ENCODE measurements around the gene SOX1. TPM values are rescaled to one million over a fixed set of nuclear protein-coding genes. Genes with fewer than 3 reads are reported as not detected.

SOX1 gene
- total RNA-seq, 5 donors from 2014 or later (not counting 1 experiment from before 2014, with no cell fraction given): not detected

GRCh38 chr13:112061367-112062061 lies 5.4 kb upstream of the SOX1 start:
- H3K4me1 Mint-ChIP-seq: peaks cover 4 to 13% (median 13%) of the 10 kb centered on the region in 3 donors
- CTCF ChIA-PET: no interaction called here
- WGBS (ENCODE audit: insufficient coverage): 9% methylated on average over 49 of the region's 52 CpGs
- H3K36me3 ChIP-seq (ENCODE audit: control insufficient read depth in 2 of 2, extremely low read depth in 1 of 2, insufficient read depth in 1 of 2, low read length in 1 of 2): no peaks in the 10 kb centered on the region
- no peak for ATAC-seq (replicated peaks in 1 of 4)
- H3K4me3 ChIP-seq (ENCODE audit: control insufficient read depth in 1 of 2, extremely low read depth in 1 of 2, low read length in 1 of 2): no peak overlapping the region
- H3K27me3 ChIP-seq (replicated peaks in 1 of 2; ENCODE audit: control insufficient read depth in 2 of 2, extremely low read depth in 1 of 2, insufficient read depth in 2 of 2, low read length in 1 of 2): peaks cover 30 to 81% of the 10 kb centered on the region in 2 experiments
- peaks cover 55 to 82% of the 10 kb centered on the region in 2 donors for H3K27me3 Mint-ChIP-seq
- H3K9me3 ChIP-seq: no peaks in the 10 kb centered on the region
- H3K4me1 ChIP-seq (ENCODE audit: control insufficient read depth in 1 of 2, extremely low read depth in 1 of 2, insufficient read depth in 2 of 2, low read length in 2 of 2): peaks cover 0 to 14% of the 10 kb centered on the region in 2 experiments
- no peaks in the 10 kb centered on the region for H3K36me3 Mint-ChIP-seq
- no peak overlapping the region for H3K27ac ChIP-seq (ENCODE audit: low read length)
- H3K9me3 Mint-ChIP-seq: no peaks in the 10 kb centered on the region
- no peak for DNase-seq
- no peak overlapping the region for H3K4me3 Mint-ChIP-seq
- no peak overlapping the region for H3K27ac Mint-ChIP-seq
- POLR2A ChIA-PET: no interaction called here

DNA sequence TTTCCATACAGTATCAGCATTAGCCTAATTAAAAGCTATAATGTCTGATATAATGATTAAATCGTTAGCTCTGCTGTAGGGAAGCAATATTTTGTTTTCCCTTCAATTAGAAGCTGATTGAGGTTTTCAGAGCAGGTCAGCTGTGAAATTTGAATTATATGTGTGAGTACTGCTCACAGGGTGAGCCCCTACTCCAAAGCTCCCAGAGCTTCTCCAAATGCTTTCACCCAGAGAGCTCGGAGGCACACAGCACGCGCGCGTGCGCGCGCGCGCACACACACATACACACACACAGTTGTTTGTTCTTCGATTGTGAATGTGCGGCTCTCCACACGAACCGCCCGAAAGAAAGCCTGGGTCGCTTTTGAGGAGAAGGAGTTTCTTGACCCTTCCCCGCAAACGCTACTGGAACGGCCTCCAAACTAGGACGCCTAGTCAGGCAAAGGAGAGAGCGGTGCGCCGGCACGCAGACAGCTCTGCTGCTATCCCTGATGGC lies 4.8 kb upstream of the SOX1 start:
- no peaks in the 10 kb centered on the region for H3K36me3 ChIP-seq (ENCODE audit: control insufficient read depth in 2 of 2, extremely low read depth in 1 of 2, insufficient read depth in 1 of 2, low read length in 1 of 2)
- H3K27ac ChIP-seq (ENCODE audit: low read length): no peak overlapping the region
- H3K9me3 Mint-ChIP-seq: no peaks in the 10 kb centered on the region
- peaks cover 4 to 13% (median 13%) of the 10 kb centered on the region in 3 donors for H3K4me1 Mint-ChIP-seq
- H3K9me3 ChIP-seq: no peaks in the 10 kb centered on the region
- WGBS (ENCODE audit: insufficient coverage): 11% methylated on average over 12 of the region's 25 CpGs
- H3K4me3 ChIP-seq (ENCODE audit: control insufficient read depth in 1 of 2, extremely low read depth in 1 of 2, low read length in 1 of 2): no peak overlapping the region
- H3K27ac Mint-ChIP-seq: no peak overlapping the region
- CTCF ChIA-PET: no interaction called here
- H3K36me3 Mint-ChIP-seq: no peaks in the 10 kb centered on the region
- POLR2A ChIA-PET: no interaction called here
- no peak overlapping the region for H3K4me3 Mint-ChIP-seq
- DNase-seq (no peak), ATAC-seq (replicated peaks in 1 of 4) (no peak)
- peaks cover 27 to 77% of the 10 kb centered on the region in 2 experiments for H3K27me3 ChIP-seq (replicated peaks in 1 of 2; ENCODE audit: control insufficient read depth in 2 of 2, extremely low read depth in 1 of 2, insufficient read depth in 2 of 2, low read length in 1 of 2)
- H3K4me1 ChIP-seq (ENCODE audit: control insufficient read depth in 1 of 2, extremely low read depth in 1 of 2, insufficient read depth in 2 of 2, low read length in 2 of 2): peaks cover 2 to 16% of the 10 kb centered on the region in 2 experiments
- peaks cover 55 to 78% of the 10 kb centered on the region in 2 donors for H3K27me3 Mint-ChIP-seq

- H3K27me3 ChIP-seq (replicated peaks in 1 of 2; ENCODE audit: control insufficient read depth in 2 of 2, extremely low read depth in 1 of 2, insufficient read depth in 2 of 2, low read length in 1 of 2): peaks cover 27 to 76% of the 10 kb centered on the region in 2 experiments
- ATAC-seq (replicated peaks in 1 of 4) (no peak), DNase-seq (no peak)
- Mint-ChIP-seq H3K9me3 (no peaks in the 10 kb centered on the region), H3K4me3 (peak overlapping the region in 1 of 3 donors; percentile 46), H3K36me3 (no peaks in the 10 kb centered on the region), H3K27ac (no peak overlapping the region), H3K27me3 (peaks cover 55 to 74% of the 10 kb centered on the region in 2 donors), H3K4me1 (peaks cover 4 to 13% (median 13%) of the 10 kb centered on the region in 3 donors)
- CTCF ChIA-PET: no interaction called here
- no peak overlapping the region for H3K27ac ChIP-seq (ENCODE audit: low read length)
- no peaks in the 10 kb centered on the region for H3K9me3 ChIP-seq
- H3K4me1 ChIP-seq (ENCODE audit: control insufficient read depth in 1 of 2, extremely low read depth in 1 of 2, insufficient read depth in 2 of 2, low read length in 2 of 2): peaks cover 2 to 18% of the 10 kb centered on the region in 2 experiments
- H3K4me3 ChIP-seq (ENCODE audit: control insufficient read depth in 1 of 2, extremely low read depth in 1 of 2, low read length in 1 of 2): no peak overlapping the region
- 8% methylated on average over 65 of the region's 78 CpGs for WGBS (ENCODE audit: insufficient coverage)
- no peaks in the 10 kb centered on the region for H3K36me3 ChIP-seq (ENCODE audit: control insufficient read depth in 2 of 2, extremely low read depth in 1 of 2, insufficient read depth in 1 of 2, low read length in 1 of 2)
- POLR2A ChIA-PET: no interaction called here
Measured at GRCh38 chr13:112062571-112063570, 4.1 kb upstream of the SOX1 start.

DNA sequence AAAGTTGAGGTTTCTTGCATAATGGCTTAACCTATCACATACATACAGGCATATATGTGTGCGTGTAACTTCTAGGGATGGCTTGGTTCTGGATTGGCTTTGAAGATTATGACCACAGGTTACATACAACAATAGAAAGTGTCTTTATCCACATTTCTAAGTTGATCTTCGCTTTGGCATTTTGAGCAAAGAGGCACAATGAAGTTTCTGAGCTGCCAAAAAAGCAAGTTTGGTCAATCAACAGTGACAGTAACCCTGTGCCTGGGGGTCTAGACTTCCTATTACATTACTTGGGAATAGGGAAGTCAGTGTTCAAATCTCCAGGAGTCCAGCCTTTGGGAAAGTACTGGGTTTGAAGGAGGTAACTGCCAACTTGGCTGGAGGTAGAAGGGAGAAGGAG lies 3.1 kb upstream of the SOX1 start:
- ATAC-seq (replicated peaks in 1 of 4): no peak
- H3K27ac ChIP-seq (ENCODE audit: low read length): no peak overlapping the region
- no CpG with 5 or more reads among the region's 2 CpGs for WGBS (ENCODE audit: insufficient coverage)
- CTCF ChIA-PET: no interaction called here
- H3K27me3 Mint-ChIP-seq: peaks cover 49 to 65% of the 10 kb centered on the region in 2 donors
- H3K4me3 Mint-ChIP-seq: no peak overlapping the region
- no peak overlapping the region for H3K4me3 ChIP-seq (ENCODE audit: control insufficient read depth in 1 of 2, extremely low read depth in 1 of 2, low read length in 1 of 2)
- no peaks in the 10 kb centered on the region for H3K9me3 ChIP-seq
- H3K9me3 Mint-ChIP-seq: no peaks in the 10 kb centered on the region
- DNase-seq: no peak
- H3K36me3 ChIP-seq (ENCODE audit: control insufficient read depth in 2 of 2, extremely low read depth in 1 of 2, insufficient read depth in 1 of 2, low read length in 1 of 2): no peaks in the 10 kb centered on the region
- H3K27me3 ChIP-seq (replicated peaks in 1 of 2; ENCODE audit: control insufficient read depth in 2 of 2, extremely low read depth in 1 of 2, insufficient read depth in 2 of 2, low read length in 1 of 2): peaks cover 25 to 67% of the 10 kb centered on the region in 2 experiments
- H3K27ac Mint-ChIP-seq: no peak overlapping the region
- no peaks in the 10 kb centered on the region for H3K36me3 Mint-ChIP-seq
- POLR2A ChIA-PET: no interaction called here
- peaks cover 2 to 18% of the 10 kb centered on the region in 2 experiments for H3K4me1 ChIP-seq (ENCODE audit: control insufficient read depth in 1 of 2, extremely low read depth in 1 of 2, insufficient read depth in 2 of 2, low read length in 2 of 2)
- peaks cover 4 to 13% (median 13%) of the 10 kb centered on the region in 3 donors for H3K4me1 Mint-ChIP-seq

GRCh38 chr13:112064222-112064621 lies 2.7 kb upstream of the SOX1 start:
- ChIA-PET POLR2A (no interaction called here), CTCF (no interaction called here)
- Histone ChIP-seq H3K36me3 (ENCODE audit: control insufficient read depth in 2 of 2, extremely low read depth in 1 of 2, insufficient read depth in 1 of 2, low read length in 1 of 2) (no peaks in the 10 kb centered on the region), H3K27me3 (replicated peaks in 1 of 2; ENCODE audit: control insufficient read depth in 2 of 2, extremely low read depth in 1 of 2, insufficient read depth in 2 of 2, low read length in 1 of 2) (peaks cover 22 to 67% of the 10 kb centered on the region in 2 experiments), H3K4me3 (ENCODE audit: control insufficient read depth in 1 of 2, extremely low read depth in 1 of 2, low read length in 1 of 2) (no peak overlapping the region), H3K9me3 (no peaks in the 10 kb centered on the region), H3K4me1 (ENCODE audit: control insufficient read depth in 1 of 2, extremely low read depth in 1 of 2, insufficient read depth in 2 of 2, low read length in 2 of 2) (peaks cover 2 to 18% of the 10 kb centered on the region in 2 experiments), H3K27ac (ENCODE audit: low read length) (no peak overlapping the region)
- WGBS (ENCODE audit: insufficient coverage): 12% methylated on average over 6 of the region's 7 CpGs
- Mint-ChIP-seq H3K36me3 (no peaks in the 10 kb centered on the region), H3K4me1 (peaks cover 7 to 14% (median 13%) of the 10 kb centered on the region in 3 donors), H3K9me3 (peaks cover 0 to 1% (median 0%) of the 10 kb centered on the region in 3 donors), H3K27me3 (peaks cover 49 to 65% of the 10 kb centered on the region in 2 donors), H3K27ac (no peak overlapping the region), H3K4me3 (no peak overlapping the region)
- DNase-seq: no peak
- no peak for ATAC-seq (replicated peaks in 1 of 4)

DNA sequence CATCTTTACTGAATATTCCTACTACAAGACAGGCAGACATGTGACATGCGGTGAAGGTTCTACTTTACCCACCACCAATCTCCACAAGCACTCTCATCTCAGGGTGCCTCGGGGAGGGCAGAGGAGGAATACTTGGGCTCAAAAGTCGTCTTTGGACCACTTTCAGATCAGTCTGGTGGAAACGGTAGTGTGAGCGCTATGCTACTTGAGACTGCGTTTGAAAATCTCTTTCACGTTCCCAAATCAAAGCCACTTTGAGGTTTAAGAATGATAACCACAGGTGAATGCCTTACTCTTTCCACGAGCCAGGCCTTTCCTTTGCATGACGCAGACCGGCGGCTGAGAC lies 1.5 kb upstream of the SOX1 start:
- DNase-seq: no peak
- no peaks in the 10 kb centered on the region for H3K9me3 ChIP-seq
- POLR2A ChIA-PET: no interaction called here
- CTCF ChIA-PET: no interaction called here
- H3K4me1 ChIP-seq (ENCODE audit: control insufficient read depth in 1 of 2, extremely low read depth in 1 of 2, insufficient read depth in 2 of 2, low read length in 2 of 2): peaks cover 2 to 18% of the 10 kb centered on the region in 2 experiments
- peaks cover 16 to 63% of the 10 kb centered on the region in 2 experiments for H3K27me3 ChIP-seq (replicated peaks in 1 of 2; ENCODE audit: control insufficient read depth in 2 of 2, extremely low read depth in 1 of 2, insufficient read depth in 2 of 2, low read length in 1 of 2)
- ATAC-seq (replicated peaks in 1 of 4): no peak
- H3K4me3 ChIP-seq (ENCODE audit: control insufficient read depth in 1 of 2, extremely low read depth in 1 of 2, low read length in 1 of 2): no peak overlapping the region
- Mint-ChIP-seq H3K27me3 (peaks cover 47 to 62% of the 10 kb centered on the region in 2 donors), H3K27ac (no peak overlapping the region), H3K36me3 (no peaks in the 10 kb centered on the region), H3K4me1 (peaks cover 12 to 13% (median 13%) of the 10 kb centered on the region in 3 donors), H3K9me3 (peaks cover 0 to 7% (median 5%) of the 10 kb centered on the region in 3 donors), H3K4me3 (peak overlapping the region; percentile 9 to 69 (median 51))
- H3K27ac ChIP-seq (ENCODE audit: low read length): no peak overlapping the region
- H3K36me3 ChIP-seq (ENCODE audit: control insufficient read depth in 2 of 2, extremely low read depth in 1 of 2, insufficient read depth in 1 of 2, low read length in 1 of 2): no peaks in the 10 kb centered on the region
- WGBS (ENCODE audit: insufficient coverage): 5% methylated on average over 4 of the region's 11 CpGs

Data from T-cell (primary cell).